Muscle of leg (tissue), 11 donors: ENCODE data around the gene FOXB2. TPM values are rescaled to one million over a fixed set of nuclear protein-coding genes. Genes with fewer than 3 reads are reported as not detected.
"Not testable (repeated sequence)": the region's sequence is repeated elsewhere in the genome, so short reads cannot be mapped to it uniquely, and the experiment has no call there.

Source experiments
- DNase-seq: peaks from one replicate; pipeline ENCODE4 v3.0.0; 2013
- H3K27ac ChIP-seq: one replicate; pipeline ENCODE4 v1.5.1; 2013; ENCODE audit warnings: mild to moderate bottlenecking, low read length, control low read depth
- H3K27me3 ChIP-seq: one replicate; pipeline ENCODE4 v1.6.1; 2013; ENCODE audit warnings: low read length; ENCODE audit not compliant: control insufficient read depth, insufficient read depth
- H3K36me3 ChIP-seq: one replicate; pipeline ENCODE4 v1.6.1; 2013; ENCODE audit warnings: low read length; ENCODE audit not compliant: control insufficient read depth, insufficient read depth
- H3K4me1 ChIP-seq: one replicate; pipeline ENCODE4 v1.6.1; 2013; ENCODE audit warnings: low read length; ENCODE audit not compliant: control insufficient read depth, insufficient read depth
- H3K4me3 ChIP-seq: one replicate; pipeline ENCODE4 v1.5.1; 2013; ENCODE audit warnings: low read length, control low read depth
- H3K9me3 ChIP-seq: replicated peaks from 2 replicates; pipeline ENCODE4 v1.6.1; 2013; ENCODE audit warnings: low read depth, low read length; ENCODE audit not compliant: control insufficient read depth
- WGBS: methylation state at CpG from one replicate; pipeline ENCODE4 v1.1.5; 2013; ENCODE audit warnings: missing lambda C conversion rate; ENCODE audit not compliant: insufficient coverage; 5-methylcytosine and 5-hydroxymethylcytosine counted together
- polyA plus RNA-seq, 8 donors: library from polyadenylated mRNA; unstranded; fragments of 120-200 nt; gene quantifications; one replicate each; pipeline versions ENCODE4 v1.2.1 to v1.2.3, GENCODE V29; 2013; ENCODE audit warnings: inconsistent platforms in 1 of 8, low replicate concordance in 1 of 8; ENCODE audit not compliant: insufficient read length in 8 of 8, insufficient read depth in 1 of 8
- total RNA-seq: library from RNA; stranded (reverse); fragments of 120-200 nt; gene quantifications from one replicate; pipeline ENCODE4 v1.2.4, GENCODE V29; 2013

Gene FOXB2
- total and polyA plus RNA-seq, 9 donors = not detected

- not testable (repeated sequence) for H3K9me3 ChIP-seq, H3K36me3 ChIP-seq, DNase-seq, H3K4me3 ChIP-seq, H3K27me3 ChIP-seq, H3K4me1 ChIP-seq, H3K27ac ChIP-seq
- no CpG with 5 or more reads among the region's 31 CpGs for WGBS
These were observed 41.2 kb downstream of the FOXB2 start for GRCh38 chr9:77060681-77061080.

- H3K27me3 ChIP-seq = no peaks in the 10 kb centered on the region
- no peaks in the 10 kb centered on the region for H3K36me3 ChIP-seq
- H3K4me1 ChIP-seq = no peaks in the 10 kb centered on the region
- no peak overlapping the region for H3K4me3 ChIP-seq
- H3K9me3 ChIP-seq = no peaks in the 10 kb centered on the region
- no peak overlapping the region for H3K27ac ChIP-seq
- WGBS = 83% methylated on average over 2 of the region's 6 CpGs
- DNase-seq = no peak
These were observed 44.3 kb downstream of the FOXB2 start for GRCh38 chr9:77063645-77064285.

- H3K27ac ChIP-seq = no peak overlapping the region
- H3K9me3 ChIP-seq = no peaks in the 10 kb centered on the region
- no peak for DNase-seq
- no peaks in the 10 kb centered on the region for H3K4me1 ChIP-seq
- no CpG with 5 or more reads among the region's 1 CpG for WGBS
- no peak overlapping the region for H3K4me3 ChIP-seq
- H3K36me3 ChIP-seq = no peaks in the 10 kb centered on the region
- no peaks in the 10 kb centered on the region for H3K27me3 ChIP-seq
These were observed 46.9 kb downstream of the FOXB2 start for GRCh38 chr9:77066388-77066787.

Other genes starting within 250 kb of the FOXB2 start
- gene PRUNE2, start 113.5 kb upstream of the FOXB2 start, total RNA-seq = 13.2 TPM
- gene PRUNE2, start 113.5 kb upstream of the FOXB2 start, polyA plus RNA-seq = 10 to 100 TPM in 6 of 8 donors, 1 to 10 TPM in 2; 9.1 to 16.4 (median 11.6) TPM
- 17.8 TPM for gene VPS13A, start 157.9 kb downstream of the FOXB2 start, total RNA-seq
- 10 to 100 TPM in 7 of 8 donors, 1 to 10 TPM in 1; 8.7 to 18.4 (median 13.4) TPM for gene VPS13A, start 157.9 kb downstream of the FOXB2 start, polyA plus RNA-seq